ENCODE results near the gene SPOPL. TPM values are rescaled to one million over a fixed set of nuclear protein-coding genes. Genes with fewer than 3 reads are reported as not detected.

Gene SPOPL
- total RNA-seq, 1 experiment from 2014 or later: 40.8 TPM

DNA sequence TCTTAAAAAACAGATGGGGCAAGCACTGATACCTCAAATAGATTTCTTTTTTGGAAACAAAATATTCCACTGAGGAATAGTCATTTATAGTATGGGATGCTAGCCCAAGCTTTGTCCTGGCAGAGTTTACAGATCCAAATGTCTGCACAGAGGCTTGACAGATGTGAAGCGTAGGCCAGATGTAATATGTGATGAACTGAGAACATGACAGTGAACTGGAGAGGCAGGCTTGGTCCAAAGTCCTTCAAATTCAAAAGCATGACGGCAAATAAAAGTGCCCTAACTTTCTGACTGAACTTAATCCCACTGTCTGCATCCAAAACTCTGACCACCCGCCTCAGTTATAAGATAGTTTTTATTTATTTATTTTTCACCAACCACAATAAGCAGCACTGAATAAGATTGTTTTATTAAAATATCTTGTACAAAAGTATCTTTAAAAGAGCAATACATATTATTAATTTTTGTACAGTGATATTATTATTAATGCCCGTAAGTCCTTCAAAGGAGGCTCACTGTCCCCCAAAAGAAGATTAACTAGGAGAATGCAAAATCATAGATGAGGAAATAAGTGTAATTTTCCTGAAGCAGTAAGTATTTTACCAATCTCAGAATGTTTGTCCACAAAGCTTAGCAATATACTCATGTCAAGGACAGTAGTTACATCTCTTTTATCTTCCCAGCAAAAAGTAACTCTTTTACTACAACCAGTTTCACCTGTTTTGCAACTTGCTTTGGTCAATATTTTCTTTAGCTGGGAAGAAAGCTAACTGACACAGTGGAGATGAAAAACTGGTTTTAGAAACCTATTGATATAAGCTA, 10.7 kb upstream of the SPOPL start:
- intact Hi-C loops (cut with micrococcal nuclease; ENCODE audit: unreplicated experiment): no loop called here

DNA sequence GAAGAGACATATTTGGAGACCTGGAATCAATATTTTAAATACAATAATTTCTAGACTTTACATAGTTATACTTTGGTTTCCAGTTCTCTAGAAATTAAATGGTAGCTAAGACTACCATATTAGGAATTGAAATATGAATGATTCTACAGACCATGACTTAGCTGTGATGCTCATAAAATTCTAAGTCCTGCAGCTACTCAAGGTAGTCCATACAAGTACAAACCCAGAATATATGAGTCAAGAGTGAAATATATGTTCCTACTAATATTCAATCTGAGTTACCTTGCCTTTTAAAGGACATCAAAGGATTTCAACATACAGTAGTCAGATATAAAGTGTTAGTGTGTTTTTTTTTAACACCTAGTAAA, 10.1 kb upstream of the SPOPL start:
- H3K4me1 Mint-ChIP-seq (ENCODE audit: low read depth, unreplicated experiment): peaks cover 8% of the 10 kb centered on the region
- no peak for DNase-seq
- H3K9me3 Mint-ChIP-seq (ENCODE audit: low read depth, unreplicated experiment): no peaks in the 10 kb centered on the region
- TF ChIP-seq, protein P1, sequence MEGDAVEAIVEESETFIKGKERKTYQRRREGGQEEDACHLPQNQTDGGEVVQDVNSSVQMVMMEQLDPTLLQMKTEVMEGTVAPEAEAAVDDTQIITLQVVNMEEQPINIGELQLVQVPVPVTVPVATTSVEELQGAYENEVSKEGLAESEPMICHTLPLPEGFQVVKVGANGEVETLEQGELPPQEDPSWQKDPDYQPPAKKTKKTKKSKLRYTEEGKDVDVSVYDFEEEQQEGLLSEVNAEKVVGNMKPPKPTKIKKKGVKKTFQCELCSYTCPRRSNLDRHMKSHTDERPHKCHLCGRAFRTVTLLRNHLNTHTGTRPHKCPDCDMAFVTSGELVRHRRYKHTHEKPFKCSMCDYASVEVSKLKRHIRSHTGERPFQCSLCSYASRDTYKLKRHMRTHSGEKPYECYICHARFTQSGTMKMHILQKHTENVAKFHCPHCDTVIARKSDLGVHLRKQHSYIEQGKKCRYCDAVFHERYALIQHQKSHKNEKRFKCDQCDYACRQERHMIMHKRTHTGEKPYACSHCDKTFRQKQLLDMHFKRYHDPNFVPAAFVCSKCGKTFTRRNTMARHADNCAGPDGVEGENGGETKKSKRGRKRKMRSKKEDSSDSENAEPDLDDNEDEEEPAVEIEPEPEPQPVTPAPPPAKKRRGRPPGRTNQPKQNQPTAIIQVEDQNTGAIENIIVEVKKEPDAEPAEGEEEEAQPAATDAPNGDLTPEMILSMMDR (IDR thresholded peaks at IDR 0.05; ENCODE audit: unreplicated experiment): no peak
- H3K27ac Mint-ChIP-seq (ENCODE audit: unreplicated experiment): no peak overlapping the region
- no peaks in the 10 kb centered on the region for H3K27me3 Mint-ChIP-seq (ENCODE audit: unreplicated experiment)
- no peak overlapping the region for H3K4me3 Mint-ChIP-seq (ENCODE audit: low read depth, unreplicated experiment)
- H3K36me3 Mint-ChIP-seq (ENCODE audit: insufficient read depth, unreplicated experiment): no peaks in the 10 kb centered on the region
- BruUV-seq (replicated peaks): no TSS peak
- intact Hi-C loops (cut with micrococcal nuclease; ENCODE audit: unreplicated experiment): no loop called here
- CTCF ChIA-PET: interaction anchor here (0.8 kb wide), 1 partner anchor 17 kb away, joined by 3 read pairs; no protein-coding TSS in a partner anchor

More for the DNA sequence above, 10.7 kb upstream of the SPOPL start:
- H3K4me3 Mint-ChIP-seq (ENCODE audit: low read depth, unreplicated experiment): no peak overlapping the region
- no TSS peak for BruUV-seq (replicated peaks)
- TF ChIP-seq, protein P1 (IDR thresholded peaks at IDR 0.05; ENCODE audit: unreplicated experiment): no peak
- DNase-seq: no peak
- no peaks in the 10 kb centered on the region for H3K27me3 Mint-ChIP-seq (ENCODE audit: unreplicated experiment)
- H3K4me1 Mint-ChIP-seq (ENCODE audit: low read depth, unreplicated experiment): peaks cover 8% of the 10 kb centered on the region
- CTCF ChIA-PET: interaction anchor here (0.8 kb wide), 1 partner anchor 16 kb away, joined by 3 read pairs; no protein-coding TSS in a partner anchor
- H3K36me3 Mint-ChIP-seq (ENCODE audit: insufficient read depth, unreplicated experiment): no peaks in the 10 kb centered on the region
- H3K27ac Mint-ChIP-seq (ENCODE audit: unreplicated experiment): no peak overlapping the region
- H3K9me3 Mint-ChIP-seq (ENCODE audit: low read depth, unreplicated experiment): no peaks in the 10 kb centered on the region

DNA sequence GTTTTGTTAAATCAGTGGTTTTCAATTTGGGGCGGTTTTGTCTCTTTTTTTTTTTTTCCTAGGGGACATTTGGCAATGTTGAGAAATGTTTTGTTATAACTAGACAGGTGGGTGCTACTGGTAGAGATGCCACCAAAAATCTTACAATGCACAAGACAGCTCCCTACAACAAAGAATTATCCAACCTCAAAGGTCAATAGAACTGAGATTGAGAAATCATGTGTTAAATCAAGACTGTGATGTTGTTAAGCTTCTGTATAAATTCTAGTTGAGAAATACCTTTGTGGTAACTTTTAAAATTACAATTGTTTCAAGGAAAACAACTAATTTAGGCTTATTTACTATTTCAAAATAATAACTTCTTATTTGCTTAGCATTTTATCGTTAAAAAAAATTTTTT, 9.4 kb upstream of the SPOPL start:
- Mint-ChIP-seq H3K4me1 (ENCODE audit: low read depth, unreplicated experiment) (peaks cover 12% of the 10 kb centered on the region), H3K36me3 (ENCODE audit: insufficient read depth, unreplicated experiment) (no peaks in the 10 kb centered on the region), H3K4me3 (ENCODE audit: low read depth, unreplicated experiment) (no peak overlapping the region), H3K27ac (ENCODE audit: unreplicated experiment) (no peak overlapping the region), H3K9me3 (ENCODE audit: low read depth, unreplicated experiment) (no peaks in the 10 kb centered on the region), H3K27me3 (ENCODE audit: unreplicated experiment) (no peaks in the 10 kb centered on the region)
- CTCF ChIA-PET: no interaction called here
- DNase-seq: no peak
- no TSS peak for BruUV-seq (replicated peaks)
- TF ChIP-seq, protein P1 (IDR thresholded peaks at IDR 0.05; ENCODE audit: unreplicated experiment): no peak
- intact Hi-C loops (cut with micrococcal nuclease; ENCODE audit: unreplicated experiment): no loop called here

DNA sequence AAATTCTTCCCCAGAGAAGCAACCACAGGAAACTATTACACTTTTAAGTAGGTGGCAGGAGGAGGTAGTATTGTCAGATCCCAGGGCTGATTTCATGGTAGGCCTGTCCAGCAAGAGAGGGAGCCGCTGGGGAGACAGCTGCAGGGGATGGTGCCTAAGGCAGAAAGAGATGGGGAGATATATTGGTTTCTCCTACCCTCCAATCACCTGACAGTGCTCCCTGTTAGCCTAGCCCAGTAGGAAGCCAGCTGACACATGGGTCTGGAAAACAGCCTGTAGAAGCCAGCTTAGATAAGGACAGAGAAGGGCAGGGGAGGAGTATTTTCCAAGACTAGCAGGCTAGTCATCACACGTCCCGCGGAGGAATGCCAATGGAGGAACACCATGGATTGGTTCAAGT, 8.2 kb upstream of the SPOPL start:
- H3K9me3 Mint-ChIP-seq (ENCODE audit: low read depth, unreplicated experiment): no peaks in the 10 kb centered on the region
- BruUV-seq (replicated peaks): no TSS peak
- no peak overlapping the region for H3K27ac Mint-ChIP-seq (ENCODE audit: unreplicated experiment)
- TF ChIP-seq, protein P1 (IDR thresholded peaks at IDR 0.05; ENCODE audit: unreplicated experiment): no peak
- no peak for DNase-seq
- intact Hi-C loops (cut with micrococcal nuclease; ENCODE audit: unreplicated experiment): no loop called here
- H3K27me3 Mint-ChIP-seq (ENCODE audit: unreplicated experiment): no peaks in the 10 kb centered on the region
- H3K4me3 Mint-ChIP-seq (ENCODE audit: low read depth, unreplicated experiment): no peak overlapping the region
- peaks cover 16% of the 10 kb centered on the region for H3K4me1 Mint-ChIP-seq (ENCODE audit: low read depth, unreplicated experiment)
- no peaks in the 10 kb centered on the region for H3K36me3 Mint-ChIP-seq (ENCODE audit: insufficient read depth, unreplicated experiment)
- CTCF ChIA-PET: no interaction called here

All from Calu3 (cell line).